SU-DHL-6 (cell line): ENCODE results near the gene CDHR4.

Source experiments
- H2AFZ ChIP-seq: fragments of 200-600 bp; sonication (generic); 2 replicates; pipeline ENCODE4 v1.6.1; 2014; ENCODE audit warnings: low read depth, mild to moderate bottlenecking, moderate library complexity, mixed read lengths, antibody characterized with exemption, low read length; ENCODE audit not compliant: severe bottlenecking
- H3F3A ChIP-seq: fragments of 200-600 bp; shearing (Covaris generic); 2 replicates; pipeline ENCODE4 v1.6.0; 2016; ENCODE audit warnings: antibody characterized with exemption, mild to moderate bottlenecking; ENCODE audit not compliant: insufficient read depth
- H3K27ac ChIP-seq: fragments of 200-600 bp; sonication (generic); 2 replicates; pipeline ENCODE4 v1.5.1; 2016; ENCODE audit warnings: low read depth, mild to moderate bottlenecking, low read length, moderate library complexity, mixed read lengths
- H3K27me3 ChIP-seq: fragments of 200-600 bp; sonication (generic), shearing (Covaris generic); 2 replicates; pipeline ENCODE4 v1.6.0; 2014; ENCODE audit warnings: mild to moderate bottlenecking, low read length
- H3K36me3 ChIP-seq: fragments of 200-600 bp; sonication (generic); 2 replicates; pipeline ENCODE4 v1.6.1; 2014; ENCODE audit warnings: mild to moderate bottlenecking, low read length, mixed read lengths
- H3K4me2 ChIP-seq: fragments of 300-600, 200-600 bp; shearing (Covaris generic), sonication (generic); 2 replicates; pipeline ENCODE4 v1.6.0; 2014; ENCODE audit warnings: low read length, low read depth, mild to moderate bottlenecking; ENCODE audit not compliant: poor library complexity, severe bottlenecking
- H3K4me3 ChIP-seq: fragments of 200-600 bp; sonication (generic); 2 replicates; pipeline ENCODE4 v1.5.1; 2014; ENCODE audit warnings: antibody characterized with exemption, low read length, mild to moderate bottlenecking, mixed read lengths; ENCODE audit not compliant: insufficient read depth, poor library complexity, severe bottlenecking
- H3K79me2 ChIP-seq: fragments of 200-600 bp; sonication (generic); 2 replicates; pipeline ENCODE4 v1.6.1; 2014; ENCODE audit warnings: mild to moderate bottlenecking, low read length, moderate library complexity; ENCODE audit not compliant: insufficient read depth
- H3K9ac ChIP-seq: fragments of 200-600 bp; sonication (generic); 2 replicates; pipeline ENCODE4 v1.7.0; 2014; ENCODE audit warnings: mild to moderate bottlenecking, low read length
- H3K9me2 ChIP-seq: fragments of 200-600 bp; sonication (generic); replicated peaks from 2 replicates; pipeline ENCODE4 v1.6.1; 2014; ENCODE audit warnings: low read length; ENCODE audit not compliant: insufficient read depth
- H3K9me3 ChIP-seq: fragments of 200-600 bp; sonication (generic); 2 replicates; pipeline ENCODE4 v1.6.1; 2014; ENCODE audit warnings: low read length, mixed read lengths; ENCODE audit not compliant: insufficient read depth
- H4K20me1 ChIP-seq: fragments of 200-600 bp; sonication (generic); 2 replicates; pipeline ENCODE4 v1.6.1; 2014; ENCODE audit warnings: low read depth, mild to moderate bottlenecking, antibody characterized with exemption, low read length, moderate library complexity, mixed read lengths
- CTCF ChIP-seq: fragments of 200-600 bp; sonication (generic); IDR thresholded peaks from one replicate; pipeline ENCODE4 v1.5.1; 2017; ENCODE audit warnings: antibody characterized with exemption, mild to moderate bottlenecking, low read length, moderate library complexity; ENCODE audit not compliant: insufficient read depth, poor library complexity, severe bottlenecking
- EZH2phosphoT487 ChIP-seq: fragments of 200-600 bp; sonication (generic), shearing (Covaris generic); conservative IDR thresholded peaks from 2 replicates; pipeline ENCODE4 v1.6.1; 2018; ENCODE audit warnings: mild to moderate bottlenecking, antibody characterized with exemption, low read length, moderate library complexity, mixed read lengths

Gene CDHR4

GRCh38 chr3:49840388-49840787 lies 40.7 kb upstream of the CDHR4 start:
- no peaks in the 10 kb centered on the region for H4K20me1 ChIP-seq
- H3F3A ChIP-seq = no peaks in the 10 kb centered on the region
- no peaks in the 10 kb centered on the region for H3K27me3 ChIP-seq
- H3K27ac ChIP-seq = no peak overlapping the region
- no peaks in the 10 kb centered on the region for H3K9me3 ChIP-seq
- H3K36me3 ChIP-seq = no peaks in the 10 kb centered on the region
- no peaks in the 10 kb centered on the region for H3K79me2 ChIP-seq
- H3K9ac ChIP-seq = no peak overlapping the region
- H3K4me3 ChIP-seq = no peak overlapping the region
- no peak for TF ChIP-seq CTCF
- no peak for TF ChIP-seq EZH2phosphoT487
- H3K9me2 ChIP-seq = no peaks in the 10 kb centered on the region
- H3K4me2 ChIP-seq = no peak overlapping the region
- H2AFZ ChIP-seq = no peak overlapping the region

GRCh38 chr3:49839193-49839809 lies 39.6 kb upstream of the CDHR4 start:
- Histone ChIP-seq H4K20me1 (no peaks in the 10 kb centered on the region), H2AFZ (no peak overlapping the region), H3F3A (no peaks in the 10 kb centered on the region), H3K36me3 (no peaks in the 10 kb centered on the region), H3K9ac (no peak overlapping the region), H3K9me2 (no peaks in the 10 kb centered on the region), H3K4me3 (no peak overlapping the region), H3K4me2 (no peak overlapping the region), H3K27me3 (no peaks in the 10 kb centered on the region), H3K9me3 (no peaks in the 10 kb centered on the region), H3K27ac (no peak overlapping the region), H3K79me2 (no peaks in the 10 kb centered on the region)
- TF ChIP-seq EZH2phosphoT487 (no peak), CTCF (peak; percentile 91)

- Histone ChIP-seq H3K9me3 (no peaks in the 10 kb centered on the region), H3F3A (no peaks in the 10 kb centered on the region), H3K79me2 (no peaks in the 10 kb centered on the region), H3K4me2 (no peak overlapping the region), H3K9me2 (no peaks in the 10 kb centered on the region), H2AFZ (no peak overlapping the region), H3K4me3 (no peak overlapping the region), H3K36me3 (no peaks in the 10 kb centered on the region), H3K9ac (no peak overlapping the region), H3K27me3 (no peaks in the 10 kb centered on the region), H4K20me1 (no peaks in the 10 kb centered on the region), H3K27ac (no peak overlapping the region)
- TF ChIP-seq CTCF (no peak), EZH2phosphoT487 (no peak)
Measured at GRCh38 chr3:49831341-49831740, 31.7 kb upstream of the CDHR4 start.
